ENCODE measurements around the gene OR2G3. TPM values are rescaled to one million over a fixed set of nuclear protein-coding genes. Genes with fewer than 3 reads are reported as not detected.

OR2G3 gene
- total and polyA plus RNA-seq, 2 of the 4 experiments (the other 2 are of a cell fraction): not detected

DNA sequence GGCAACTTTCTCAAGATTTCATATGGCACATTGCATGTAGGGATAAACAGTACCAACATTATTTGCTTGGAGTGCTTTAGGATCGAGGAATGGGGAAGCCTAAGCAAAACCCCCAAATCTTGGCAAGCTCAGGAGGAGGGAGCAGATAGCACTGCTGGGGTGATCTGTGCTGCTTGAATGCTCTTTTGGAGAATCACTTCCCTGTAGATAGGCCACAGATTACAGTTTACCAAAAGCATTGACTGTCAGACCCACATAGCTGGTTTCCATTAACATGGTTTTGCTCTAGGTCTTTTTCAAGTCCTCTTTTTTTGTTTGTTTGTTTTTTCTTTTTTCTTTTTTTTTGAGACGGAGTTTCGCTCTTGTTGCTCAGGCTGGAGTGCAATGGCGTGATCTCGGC, 37.4 kb downstream of the OR2G3 start:
- Histone ChIP-seq H2BK15ac (ENCODE audit: low read depth, low read length) (no peak overlapping the region), H3K4me2 (ENCODE audit: low read depth, low read length) (no peak overlapping the region), H2BK20ac (ENCODE audit: low read depth, low read length) (no peak overlapping the region), H3K9me3 (ENCODE audit: control insufficient read depth, insufficient read depth, low read length) (peaks cover 17% of the 10 kb centered on the region), H2BK5ac (ENCODE audit: low read depth, low read length, poor library complexity, severe bottlenecking) (no peak overlapping the region), H2AK5ac (ENCODE audit: low read depth, low read length) (no peak overlapping the region), H3K4me3 (ENCODE audit: insufficient read depth, low read depth, low read length) (no peak overlapping the region), H3K27me3 (ENCODE audit: control insufficient read depth, insufficient read depth, low read length) (no peaks in the 10 kb centered on the region), H2BK120ac (ENCODE audit: low read depth, low read length) (no peak overlapping the region), H4K5ac (ENCODE audit: low read depth, low read length) (no peak overlapping the region), H3K18ac (ENCODE audit: low read depth, low read length) (no peak overlapping the region), H2AFZ (replicated peaks; ENCODE audit: low read length, poor library complexity) (no peak overlapping the region), H3K4ac (ENCODE audit: low read depth, low read length) (no peak overlapping the region), H4K91ac (ENCODE audit: insufficient read depth, low read depth, low read length) (no peak overlapping the region), H3K4me1 (ENCODE audit: control insufficient read depth, insufficient read depth, low read length) (no peaks in the 10 kb centered on the region), H3K27ac (ENCODE audit: insufficient read depth, low read length) (no peak overlapping the region), H3K9me1 (ENCODE audit: insufficient read depth, low read length) (no peaks in the 10 kb centered on the region), H4K8ac (ENCODE audit: low read depth in 2 of 2, low read length in 2 of 2) (no peak overlapping the region), H3K9ac (ENCODE audit: low read depth, low read length) (no peak overlapping the region), H3K36me3 (ENCODE audit: control insufficient read depth, insufficient read depth, low read length) (no peaks in the 10 kb centered on the region), H4K20me1 (ENCODE audit: insufficient read depth, low read length) (no peaks in the 10 kb centered on the region), H3K14ac (replicated peaks; ENCODE audit: low read depth, low read length) (no peak overlapping the region), H2AK9ac (replicated peaks; ENCODE audit: low read depth, low read length, poor library complexity) (no peak overlapping the region), H3K56ac (ENCODE audit: extremely low read depth, insufficient read depth, low read length) (no peak overlapping the region), H3K79me1 (ENCODE audit: low read depth in 1 of 2, low read length in 2 of 2) (no peaks in the 10 kb centered on the region), H3K23ac (ENCODE audit: low read depth, low read length) (no peak overlapping the region)
- BruUV-seq (replicated peaks): no TSS peak
- dilution Hi-C loops (cut with HindIII; ENCODE audit: low sequenced_read_pairs, unreplicated experiment) (no loop called here), intact Hi-C loops (cut with micrococcal nuclease) (no loop called here), in situ Hi-C loops (cut with MboI; ENCODE audit: low sequenced_read_pairs) (no loop called here)
- no CpG with 5 or more reads among the region's 5 CpGs for WGBS, 2 experiments (ENCODE audit: extremely low coverage in 2 of 2, insufficient read length in 1 of 2)
- ChIA-PET POLR2A (ENCODE audit: unreplicated experiment) (no interaction called here), CTCF (no interaction called here)
- TF ChIP-seq FOS (IDR thresholded peaks at IDR 0.05; ENCODE audit: low read depth, low read length) (no peak), RAD21 (IDR thresholded peaks at IDR 0.05; ENCODE audit: low read length) (no peak), RFX5 (IDR thresholded peaks at IDR 0.05; ENCODE audit: low read depth, low read length) (no peak), BHLHE40 (IDR thresholded peaks at IDR 0.05; ENCODE audit: low read depth, low read length) (no peak), SMC3 (IDR thresholded peaks at IDR 0.05; ENCODE audit: low read depth, low read length) (no peak), POLR2A (IDR thresholded peaks at IDR 0.05; ENCODE audit: low read depth, low read length) (no peak), CEBPB (IDR thresholded peaks at IDR 0.05; ENCODE audit: low read depth, low read length) (no peak), MAZ (IDR thresholded peaks at IDR 0.05; ENCODE audit: borderline replicate concordance, low read depth, low read length) (no peak), NFE2L2 (IDR thresholded peaks at IDR 0.05; ENCODE audit: low read depth, low read length) (no peak), MXI1 (IDR thresholded peaks at IDR 0.05; ENCODE audit: borderline replicate concordance, low read depth, low read length) (no peak), RCOR1 (IDR thresholded peaks at IDR 0.05; ENCODE audit: insufficient replicate concordance, low read length) (no peak), CHD1 (IDR thresholded peaks at IDR 0.05; ENCODE audit: low read depth, low read length) (no peak)
- TF ChIP-seq, protein P1, sequence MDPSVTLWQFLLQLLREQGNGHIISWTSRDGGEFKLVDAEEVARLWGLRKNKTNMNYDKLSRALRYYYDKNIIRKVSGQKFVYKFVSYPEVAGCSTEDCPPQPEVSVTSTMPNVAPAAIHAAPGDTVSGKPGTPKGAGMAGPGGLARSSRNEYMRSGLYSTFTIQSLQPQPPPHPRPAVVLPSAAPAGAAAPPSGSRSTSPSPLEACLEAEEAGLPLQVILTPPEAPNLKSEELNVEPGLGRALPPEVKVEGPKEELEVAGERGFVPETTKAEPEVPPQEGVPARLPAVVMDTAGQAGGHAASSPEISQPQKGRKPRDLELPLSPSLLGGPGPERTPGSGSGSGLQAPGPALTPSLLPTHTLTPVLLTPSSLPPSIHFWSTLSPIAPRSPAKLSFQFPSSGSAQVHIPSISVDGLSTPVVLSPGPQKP (IDR thresholded peaks at IDR 0.05; ENCODE audit: borderline replicate concordance, low read depth, low read length): no peak
- TF ChIP-seq, protein P2, sequence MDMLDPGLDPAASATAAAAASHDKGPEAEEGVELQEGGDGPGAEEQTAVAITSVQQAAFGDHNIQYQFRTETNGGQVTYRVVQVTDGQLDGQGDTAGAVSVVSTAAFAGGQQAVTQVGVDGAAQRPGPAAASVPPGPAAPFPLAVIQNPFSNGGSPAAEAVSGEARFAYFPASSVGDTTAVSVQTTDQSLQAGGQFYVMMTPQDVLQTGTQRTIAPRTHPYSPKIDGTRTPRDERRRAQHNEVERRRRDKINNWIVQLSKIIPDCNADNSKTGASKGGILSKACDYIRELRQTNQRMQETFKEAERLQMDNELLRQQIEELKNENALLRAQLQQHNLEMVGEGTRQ (IDR thresholded peaks at IDR 0.05; ENCODE audit: low read depth, low read length): no peak
- DNase-seq: no peak
- ATAC-seq (ENCODE audit: low read depth): no peak
